Ishikawa (cell line): ENCODE data around the gene WWOX.

Source experiments
- CEBPB ChIP-seq: IDR thresholded peaks from 2 replicates; pipeline ENCODE4 v1.6.1; 2012
- CREB1 ChIP-seq: IDR thresholded peaks from 2 replicates; pipeline ENCODE4 v1.6.1; 2012; ENCODE audit warnings: low read depth
- EGR1 ChIP-seq: IDR thresholded peaks from 2 replicates; pipeline ENCODE4 v1.6.1; 2012
- EP300 ChIP-seq: IDR thresholded peaks from 2 replicates; pipeline ENCODE4 v1.6.1; 2012; ENCODE audit warnings: borderline replicate concordance
- FOXM1 ChIP-seq: IDR thresholded peaks from 2 replicates; pipeline ENCODE4 v1.6.1; 2012; ENCODE audit warnings: low read depth, borderline replicate concordance
- NFIC ChIP-seq: IDR thresholded peaks from 2 replicates; pipeline ENCODE4 v1.6.1; 2012
- RAD21 ChIP-seq: IDR thresholded peaks from 2 replicates; pipeline ENCODE4 v1.6.1; 2012; ENCODE audit warnings: low read depth
- TAF1 ChIP-seq: IDR thresholded peaks from 2 replicates; pipeline ENCODE4 v1.6.1; 2012; ENCODE audit warnings: low read depth, mild to moderate bottlenecking
- TCF12 ChIP-seq: IDR thresholded peaks from 2 replicates; pipeline ENCODE4 v1.6.1; 2012; ENCODE audit warnings: low read depth
- TEAD4 ChIP-seq: IDR thresholded peaks from 2 replicates; pipeline ENCODE4 v1.6.1; 2012
- YY1 ChIP-seq: IDR thresholded peaks from 2 replicates; pipeline ENCODE4 v1.6.1; 2012; ENCODE audit warnings: low read depth
- ZBTB7A ChIP-seq: IDR thresholded peaks from 2 replicates; pipeline ENCODE4 v1.6.1; 2012; ENCODE audit warnings: low read depth
- TF ChIP-seq, protein P1 (sequence below): IDR thresholded peaks from 2 replicates; pipeline ENCODE4 v1.6.1; 2012
- TF ChIP-seq, protein P2 (sequence below): IDR thresholded peaks from 2 replicates; pipeline ENCODE4 v1.6.1; 2012; ENCODE audit warnings: low read depth, mild to moderate bottlenecking
- TF ChIP-seq, protein P3 (sequence below): IDR thresholded peaks from 2 replicates; pipeline ENCODE4 v1.6.1; 2012

WWOX gene

DNA sequence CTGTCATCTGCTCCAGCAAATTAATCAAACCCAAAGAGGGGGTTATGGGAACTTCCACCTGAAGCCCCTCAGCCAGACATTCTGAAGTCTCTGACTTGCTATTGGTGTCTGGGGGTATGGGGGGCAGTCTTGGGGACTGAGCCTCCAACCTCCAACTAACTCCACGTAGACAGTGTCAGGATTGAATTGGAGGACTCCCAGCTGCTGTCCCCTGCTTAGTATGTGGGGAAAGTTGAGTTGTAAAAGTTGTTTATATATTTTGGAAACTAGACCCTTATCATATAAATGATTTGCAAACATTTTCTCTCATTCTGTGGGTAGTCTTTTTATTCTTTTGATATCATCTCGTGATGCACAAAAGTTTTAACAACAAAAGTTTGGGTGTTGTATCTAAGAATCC, 689.2 kb downstream of the WWOX start:
- TF ChIP-seq, protein P1, sequence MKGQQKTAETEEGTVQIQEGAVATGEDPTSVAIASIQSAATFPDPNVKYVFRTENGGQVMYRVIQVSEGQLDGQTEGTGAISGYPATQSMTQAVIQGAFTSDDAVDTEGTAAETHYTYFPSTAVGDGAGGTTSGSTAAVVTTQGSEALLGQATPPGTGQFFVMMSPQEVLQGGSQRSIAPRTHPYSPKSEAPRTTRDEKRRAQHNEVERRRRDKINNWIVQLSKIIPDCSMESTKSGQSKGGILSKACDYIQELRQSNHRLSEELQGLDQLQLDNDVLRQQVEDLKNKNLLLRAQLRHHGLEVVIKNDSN, result no peak
- TF ChIP-seq CREB1 (no peak), EGR1 (no peak), TCF12 (no peak), YY1 (no peak), TEAD4 (no peak), TAF1 (no peak), NFIC (no peak), EP300 (no peak), RAD21 (no peak), FOXM1 (no peak), CEBPB (no peak), ZBTB7A (no peak)
- TF ChIP-seq, protein P2, sequence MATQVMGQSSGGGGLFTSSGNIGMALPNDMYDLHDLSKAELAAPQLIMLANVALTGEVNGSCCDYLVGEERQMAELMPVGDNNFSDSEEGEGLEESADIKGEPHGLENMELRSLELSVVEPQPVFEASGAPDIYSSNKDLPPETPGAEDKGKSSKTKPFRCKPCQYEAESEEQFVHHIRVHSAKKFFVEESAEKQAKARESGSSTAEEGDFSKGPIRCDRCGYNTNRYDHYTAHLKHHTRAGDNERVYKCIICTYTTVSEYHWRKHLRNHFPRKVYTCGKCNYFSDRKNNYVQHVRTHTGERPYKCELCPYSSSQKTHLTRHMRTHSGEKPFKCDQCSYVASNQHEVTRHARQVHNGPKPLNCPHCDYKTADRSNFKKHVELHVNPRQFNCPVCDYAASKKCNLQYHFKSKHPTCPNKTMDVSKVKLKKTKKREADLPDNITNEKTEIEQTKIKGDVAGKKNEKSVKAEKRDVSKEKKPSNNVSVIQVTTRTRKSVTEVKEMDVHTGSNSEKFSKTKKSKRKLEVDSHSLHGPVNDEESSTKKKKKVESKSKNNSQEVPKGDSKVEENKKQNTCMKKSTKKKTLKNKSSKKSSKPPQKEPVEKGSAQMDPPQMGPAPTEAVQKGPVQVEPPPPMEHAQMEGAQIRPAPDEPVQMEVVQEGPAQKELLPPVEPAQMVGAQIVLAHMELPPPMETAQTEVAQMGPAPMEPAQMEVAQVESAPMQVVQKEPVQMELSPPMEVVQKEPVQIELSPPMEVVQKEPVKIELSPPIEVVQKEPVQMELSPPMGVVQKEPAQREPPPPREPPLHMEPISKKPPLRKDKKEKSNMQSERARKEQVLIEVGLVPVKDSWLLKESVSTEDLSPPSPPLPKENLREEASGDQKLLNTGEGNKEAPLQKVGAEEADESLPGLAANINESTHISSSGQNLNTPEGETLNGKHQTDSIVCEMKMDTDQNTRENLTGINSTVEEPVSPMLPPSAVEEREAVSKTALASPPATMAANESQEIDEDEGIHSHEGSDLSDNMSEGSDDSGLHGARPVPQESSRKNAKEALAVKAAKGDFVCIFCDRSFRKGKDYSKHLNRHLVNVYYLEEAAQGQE, result no peak
- TF ChIP-seq, protein P3, sequence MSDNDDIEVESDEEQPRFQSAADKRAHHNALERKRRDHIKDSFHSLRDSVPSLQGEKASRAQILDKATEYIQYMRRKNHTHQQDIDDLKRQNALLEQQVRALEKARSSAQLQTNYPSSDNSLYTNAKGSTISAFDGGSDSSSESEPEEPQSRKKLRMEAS, result no peak

DNA sequence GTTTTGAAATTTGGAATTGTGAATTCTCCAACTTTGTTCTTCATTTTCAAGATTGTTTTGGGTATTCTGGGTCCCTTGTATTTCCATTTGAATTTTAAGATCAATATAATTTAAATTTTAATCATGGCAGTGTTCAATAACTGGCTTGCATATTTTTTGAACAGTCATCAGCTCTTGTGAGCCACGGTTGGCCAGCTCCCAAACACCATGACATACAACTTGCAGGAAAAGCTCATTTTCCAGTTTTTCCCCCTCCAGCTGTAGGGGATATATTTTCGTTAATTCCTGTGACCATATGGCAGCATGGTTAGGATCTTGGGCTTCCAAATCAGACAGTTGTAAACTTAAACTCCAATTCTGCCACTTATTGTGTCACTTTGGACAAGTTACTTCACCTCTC, 690.1 kb downstream of the WWOX start:
- TF ChIP-seq EP300 (no peak), CREB1 (no peak), NFIC (no peak), ZBTB7A (no peak), TAF1 (no peak), CEBPB (no peak), EGR1 (no peak), YY1 (no peak), TCF12 (no peak), TEAD4 (no peak), FOXM1 (no peak), RAD21 (no peak)
- TF ChIP-seq, protein P2, result no peak
- TF ChIP-seq, protein P3, result no peak
- TF ChIP-seq, protein P1, result no peak

DNA sequence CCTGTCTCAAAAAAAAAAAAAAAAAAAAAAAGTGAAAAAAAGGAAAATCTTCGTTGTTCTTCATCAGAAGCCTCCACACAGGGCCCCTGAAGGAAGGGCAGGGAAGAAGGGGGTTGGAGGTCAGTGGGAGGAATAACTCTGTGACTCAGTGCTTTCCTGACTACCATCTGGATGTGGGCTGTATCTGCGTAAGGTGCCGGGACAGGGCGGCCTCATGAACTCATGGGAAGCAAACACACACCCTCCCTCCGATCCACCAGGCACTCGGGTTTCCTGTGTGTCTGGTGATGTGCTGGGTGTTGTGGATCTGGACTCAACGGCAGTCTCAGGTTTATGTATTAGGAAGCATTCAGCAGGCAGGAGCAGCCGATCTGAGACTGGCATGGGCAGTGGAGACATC, 691.6 kb downstream of the WWOX start:
- TF ChIP-seq TCF12 (no peak), NFIC (no peak), RAD21 (no peak), EP300 (no peak), TAF1 (no peak), YY1 (no peak), EGR1 (no peak), FOXM1 (no peak), TEAD4 (no peak)
- TF ChIP-seq, protein P1, result no peak
- TF ChIP-seq, protein P2, result no peak
- TF ChIP-seq, protein P3, result no peak

DNA sequence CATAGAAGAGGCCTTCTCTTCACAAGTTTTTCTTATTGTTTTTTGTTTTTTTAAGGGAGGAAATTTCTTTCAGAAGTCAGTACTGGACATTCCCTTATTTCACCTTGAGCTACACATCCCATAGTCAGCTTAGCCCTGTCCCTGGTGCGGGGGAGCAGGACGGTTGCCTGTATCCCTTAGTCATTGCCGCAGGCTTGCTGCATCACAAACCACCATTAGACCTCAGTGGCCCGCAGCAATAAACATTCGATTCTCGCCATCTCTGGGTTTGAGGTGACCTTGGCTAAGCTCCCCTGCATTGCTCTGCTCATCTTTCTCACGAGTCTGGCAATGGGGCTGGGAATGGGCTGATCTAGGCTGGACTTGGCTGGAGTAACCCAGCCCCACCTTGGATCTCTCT, 692.5 kb downstream of the WWOX start:
- TF ChIP-seq, protein P2, result no peak
- TF ChIP-seq, protein P1, result no peak
- TF ChIP-seq TAF1, result no peak
- no peak for TF ChIP-seq YY1
- TF ChIP-seq TCF12, result no peak
- no peak for TF ChIP-seq ZBTB7A
- TF ChIP-seq EP300, result no peak
- TF ChIP-seq, protein P3, result no peak
- TF ChIP-seq CREB1, result no peak
- no peak for TF ChIP-seq TEAD4
- TF ChIP-seq CEBPB, result no peak
- no peak for TF ChIP-seq EGR1
- TF ChIP-seq RAD21, result no peak
